CD4-positive, alpha-beta T cell (primary cell): ENCODE results near the gene KIF22. TPM values are rescaled to one million over a fixed set of nuclear protein-coding genes. Genes with fewer than 3 reads are reported as not detected.

Experiments used
- ATAC-seq: fragments of 200-7000 bp; cut with Tn5 transposase; one replicate; pipeline ENCODE4 v1.10.0; 2022; ENCODE audit warnings: mild to moderate bottlenecking; ENCODE audit not compliant: poor library complexity
- CTCF ChIA-PET: fragments of 350-600 bp; sonication (Branson Sonifier 250); formaldehyde crosslinking; loops from one replicate; lab custom pipeline; 2021; ENCODE audit warnings: antibody characterized with exemption, inconsistent platforms; lab: Charles Lee
- POLR2A ChIA-PET: fragments of 350-600 bp; sonication (Branson Sonifier 250); formaldehyde crosslinking; loops from one replicate; lab custom pipeline; 2021; ENCODE audit warnings: antibody characterized with exemption, inconsistent platforms; lab: Charles Lee
- DNase-seq, 14 experiments: peaks; one replicate each; pipeline ENCODE4 v3.0.0-alpha.2; 2013 to 2020; ENCODE audit warnings: mixed read lengths in 2 of 14
- H3K27ac ChIP-seq, 2 donors: one replicate each; pipeline versions ENCODE4 v1.5.1 to v1.7.0; 2013; ENCODE audit warnings: low read length in 2 of 2, low read depth in 1 of 2, mild to moderate bottlenecking in 1 of 2
- H3K27me3 ChIP-seq, 2 experiments: 1 replicate in 1 of 2; 2 replicates in 1 of 2; pipeline versions ENCODE4 v1.6.1 to v1.7.0; 2013; ENCODE audit warnings: low read length in 2 of 2, control low read depth in 1 of 2, mild to moderate bottlenecking in 1 of 2, moderate library complexity in 1 of 2; ENCODE audit not compliant: insufficient read depth in 2 of 2, control insufficient read depth in 1 of 2
- H3K36me3 ChIP-seq: one replicate; pipeline ENCODE4 v1.6.1; 2013; ENCODE audit warnings: low read length, control low read depth; ENCODE audit not compliant: insufficient read depth
- H3K4me1 ChIP-seq: one replicate; pipeline ENCODE4 v1.6.1; 2013; ENCODE audit warnings: low read length, control low read depth; ENCODE audit not compliant: insufficient read depth
- H3K4me3 ChIP-seq: one replicate; pipeline ENCODE4 v1.5.1; 2013; ENCODE audit warnings: mild to moderate bottlenecking, low read length, moderate library complexity
- H3K9me3 ChIP-seq, 2 experiments: 1 replicate in 1 of 2; 2 replicates in 1 of 2; pipeline versions ENCODE4 v1.6.1 to v1.7.0; 2013; ENCODE audit warnings: low read length in 2 of 2, mild to moderate bottlenecking in 2 of 2, control low read depth in 1 of 2, moderate library complexity in 1 of 2; ENCODE audit not compliant: control insufficient read depth in 1 of 2, insufficient read depth in 1 of 2
- H3K27ac Mint-ChIP-seq: one replicate; pipeline ENCODE4 v1.8.0; 2020; ENCODE audit warnings: mixed read lengths
- H3K27me3 Mint-ChIP-seq: one replicate; pipeline ENCODE4 v1.8.0; 2021; ENCODE audit warnings: mixed read lengths
- H3K36me3 Mint-ChIP-seq: one replicate; pipeline ENCODE4 v1.8.0; 2021; ENCODE audit warnings: low read depth, mixed read lengths
- H3K4me1 Mint-ChIP-seq: one replicate; pipeline ENCODE4 v1.8.0; 2021; ENCODE audit warnings: low read depth, mixed read lengths
- H3K4me3 Mint-ChIP-seq: one replicate; pipeline ENCODE4 v1.8.0; 2020; ENCODE audit warnings: mild to moderate bottlenecking, mixed read lengths
- H3K9me3 Mint-ChIP-seq: one replicate; pipeline ENCODE4 v1.8.0; 2020; ENCODE audit warnings: mixed read lengths
- CTCF ChIP-seq: fragments of 200-600 bp; IDR thresholded peaks from one replicate; pipeline ENCODE4 v1.8.0; 2022; ENCODE audit warnings: antibody characterized with exemption, mild to moderate bottlenecking
- intact Hi-C, 2 experiments: fragments of 100-400 bp; cut with DNase I in 1 of 2; cut with micrococcal nuclease in 1 of 2; formaldehyde crosslinking; loops; one replicate each; pipeline versions ENCODE4 v1.15.1 to v1.9.0; 2023 to 2025; cut with DNase I, micrococcal nuclease
- total RNA-seq, 174 experiments: library from RNA in 2 of 174; stranded (reverse) in 2 of 174; gene quantifications; one replicate each; pipeline ENCODE4 v1.2.3 and lab custom pipeline; 2021 to 2026

The KIF22 gene
- total RNA-seq, 2 experiments from 2014 or later: 99.0 to 101 TPM

GRCh38 chr16:29815793-29816693 lies 25.5 kb downstream of the KIF22 start, which contains the start of gene PAGR1:
PAGR1 (plus strand) TSS chr16:29816152; CDS start chr16:29816526, 374 bp downstream.
- H3K36me3 Mint-ChIP-seq: peaks cover 49% of the 10 kb centered on the region
- H3K9me3 ChIP-seq: no peaks in the 10 kb centered on the region
- CTCF ChIA-PET: interaction anchor here (0.5 to 4.0 kb wide), 19 partner anchors 9 to 146 kb away, joined by 3 to 75 read pairs (median 4); partner anchors contain the start of genes CDIPT, KIF22, MAZ and TMEM219
- H3K4me1 ChIP-seq: peaks cover 92% of the 10 kb centered on the region
- POLR2A ChIA-PET: interaction anchor here (0.6 to 10.4 kb wide), 25 partner anchors 11 to 555 kb away, joined by 3 to 190 read pairs (median 4); partner anchors contain the start of genes ASPHD1, CDIPT, KCTD13 and KIF22
- H3K4me3 ChIP-seq: peak within 1 kb of the TSS; percentile 95
- no peaks in the 10 kb centered on the region for H3K9me3 Mint-ChIP-seq
- ATAC-seq (peak; percentile 73), DNase-seq (peak; percentile 97 to 100 (median 98))
- H3K36me3 ChIP-seq: peaks cover 23% of the 10 kb centered on the region
- H3K4me3 Mint-ChIP-seq: peak within 1 kb of the TSS; percentile 97
- peak within 1 kb of the TSS; percentile 90 for H3K27ac Mint-ChIP-seq
- TF ChIP-seq CTCF: peak; percentile 97
- H3K27me3 Mint-ChIP-seq: no peaks in the 10 kb centered on the region
- H3K27ac ChIP-seq: peak within 1 kb of the TSS; percentile 84 to 94
- intact Hi-C loops: loop anchor here (1.0 to 2.0 kb wide), 9 partner anchors 9 to 181 kb away; partner anchors contain the start of genes CDIPT (in 1 of the 2), INO80E (in 1 of the 2) and KIF22 (in 1 of the 2)
- H3K27me3 ChIP-seq: no peaks in the 10 kb centered on the region
- H3K4me1 Mint-ChIP-seq: peaks cover 83% of the 10 kb centered on the region

- ATAC-seq: peak; percentile 10
- DNase-seq: peak in 11 of 14 experiments; percentile 37 to 76 (median 51)
- Mint-ChIP-seq H3K36me3 (peaks cover 47% of the 10 kb centered on the region), H3K27ac (peak overlapping the region; percentile 90), H3K4me3 (peak overlapping the region; percentile 97), H3K27me3 (no peaks in the 10 kb centered on the region), H3K9me3 (no peaks in the 10 kb centered on the region), H3K4me1 (peaks cover 83% of the 10 kb centered on the region)
- Histone ChIP-seq H3K27me3 (no peaks in the 10 kb centered on the region), H3K36me3 (peaks cover 23% of the 10 kb centered on the region), H3K4me1 (peaks cover 92% of the 10 kb centered on the region), H3K9me3 (no peaks in the 10 kb centered on the region), H3K27ac (peak overlapping the region; percentile 84 to 94), H3K4me3 (peak overlapping the region; percentile 95)
- TF ChIP-seq CTCF: no peak
- ChIA-PET POLR2A (interaction anchor here (0.9 to 10.4 kb wide), 12 partner anchors 10 to 187 kb away, joined by 3 to 190 read pairs (median 10); partner anchors contain the start of genes KCTD13, KIF22 and MAZ), CTCF (interaction anchor here (0.5 to 4.0 kb wide), 11 partner anchors 10 to 145 kb away, joined by 3 to 75 read pairs (median 4); partner anchors contain the start of genes KIF22, MAZ and TMEM219)
- intact Hi-C loops: loop anchor here (1.0 to 2.0 kb wide), 8 partner anchors 10 to 116 kb away; partner anchors contain the start of genes CDIPT (in 1 of the 2) and KIF22 (in 1 of the 2)
Measured at GRCh38 chr16:29816694-29817441, 26.3 kb downstream of the KIF22 start.
